ENCODE results near the gene MARCHF3.

The MARCHF3 gene

GRCh38 chr5:126973193-126973592, 57.2 kb downstream of the MARCHF3 start:
- Histone ChIP-seq H3K4me2 (ENCODE audit: low read length) (no peak overlapping the region), H3K27ac (ENCODE audit: low read depth, low read length) (no peak overlapping the region), H2BK5ac (ENCODE audit: low read depth, low read length, poor library complexity) (no peak overlapping the region), H3K14ac (ENCODE audit: low read length) (no peak overlapping the region), H3K27me3 (ENCODE audit: insufficient read depth, low read length) (no peaks in the 10 kb centered on the region), H3K4me1 (ENCODE audit: control insufficient read depth in 1 of 2, insufficient read depth in 2 of 2, low read length in 2 of 2) (no peaks in the 10 kb centered on the region), H4K8ac (ENCODE audit: low read depth, low read length) (no peak overlapping the region), H2AFZ (ENCODE audit: insufficient read depth, low read length, poor library complexity) (no peak overlapping the region), H3K79me1 (ENCODE audit: low read length) (no peaks in the 10 kb centered on the region), H3K79me2 (ENCODE audit: control insufficient read depth, insufficient read depth, low read length, poor library complexity) (no peaks in the 10 kb centered on the region), H2BK12ac (ENCODE audit: low read length) (no peak overlapping the region), H3K23ac (ENCODE audit: low read length) (no peak overlapping the region), H3K18ac (ENCODE audit: low read length) (no peak overlapping the region), H3K4me3 (ENCODE audit: low read depth, low read length) (no peak overlapping the region), H3K9me3 (ENCODE audit: insufficient read depth, low read depth, low read length) (no peaks in the 10 kb centered on the region), H4K12ac (ENCODE audit: low read depth, low read length) (no peak overlapping the region), H3K4ac (ENCODE audit: low read depth, low read length) (no peak overlapping the region), H3K9ac (ENCODE audit: low read length) (no peak overlapping the region), H4K91ac (ENCODE audit: low read depth, low read length) (no peak overlapping the region), H2BK120ac (ENCODE audit: insufficient read depth, low read length, poor library complexity) (no peak overlapping the region), H2AK5ac (ENCODE audit: low read length) (no peak overlapping the region), H3K36me3 (ENCODE audit: control insufficient read depth in 1 of 2, insufficient read depth in 2 of 2, low read length in 2 of 2) (no peaks in the 10 kb centered on the region)
- peak; percentile 14 to 65 for DNase-seq
- no CpG with 5 or more reads among the region's 6 CpGs for WGBS (ENCODE audit: extremely low coverage, insufficient coverage, insufficient read length)

- H3K79me2 ChIP-seq (ENCODE audit: control insufficient read depth, insufficient read depth, low read length, poor library complexity), result no peaks in the 10 kb centered on the region
- H2BK5ac ChIP-seq (ENCODE audit: low read depth, low read length, poor library complexity), result no peak overlapping the region
- H3K18ac ChIP-seq (ENCODE audit: low read length), result no peak overlapping the region
- H2AFZ ChIP-seq (ENCODE audit: insufficient read depth, low read length, poor library complexity), result no peak overlapping the region
- H3K9me3 ChIP-seq (ENCODE audit: insufficient read depth, low read depth, low read length), result no peaks in the 10 kb centered on the region
- H3K79me1 ChIP-seq (ENCODE audit: low read length), result no peaks in the 10 kb centered on the region
- H4K8ac ChIP-seq (ENCODE audit: low read depth, low read length), result no peak overlapping the region
- H3K4ac ChIP-seq (ENCODE audit: low read depth, low read length), result no peak overlapping the region
- no peak overlapping the region for H3K14ac ChIP-seq (ENCODE audit: low read length)
- no peak overlapping the region for H2BK12ac ChIP-seq (ENCODE audit: low read length)
- H2BK120ac ChIP-seq (ENCODE audit: insufficient read depth, low read length, poor library complexity), result no peak overlapping the region
- WGBS (ENCODE audit: extremely low coverage, insufficient coverage, insufficient read length), result no CpG with 5 or more reads among the region's 4 CpGs
- H3K23ac ChIP-seq (ENCODE audit: low read length), result no peak overlapping the region
- no peaks in the 10 kb centered on the region for H3K27me3 ChIP-seq (ENCODE audit: insufficient read depth, low read length)
- no peak overlapping the region for H4K91ac ChIP-seq (ENCODE audit: low read depth, low read length)
- H3K27ac ChIP-seq (ENCODE audit: low read depth, low read length), result no peak overlapping the region
- peak in 1 of 2 donors; percentile 4 for DNase-seq
- H3K4me2 ChIP-seq (ENCODE audit: low read length), result no peak overlapping the region
- H3K4me3 ChIP-seq (ENCODE audit: low read depth, low read length), result no peak overlapping the region
- no peaks in the 10 kb centered on the region for H3K4me1 ChIP-seq (ENCODE audit: control insufficient read depth in 1 of 2, insufficient read depth in 2 of 2, low read length in 2 of 2)
- H3K36me3 ChIP-seq (ENCODE audit: control insufficient read depth in 1 of 2, insufficient read depth in 2 of 2, low read length in 2 of 2), result no peaks in the 10 kb centered on the region
- H4K12ac ChIP-seq (ENCODE audit: low read depth, low read length), result no peak overlapping the region
- H3K9ac ChIP-seq (ENCODE audit: low read length), result no peak overlapping the region
- no peak overlapping the region for H2AK5ac ChIP-seq (ENCODE audit: low read length)
Measured at GRCh38 chr5:126972062-126972895, 58.1 kb downstream of the MARCHF3 start.

- H3K4me3 ChIP-seq (ENCODE audit: low read depth, low read length), result no peak overlapping the region
- H2AK5ac ChIP-seq (ENCODE audit: low read length), result no peak overlapping the region
- H3K23ac ChIP-seq (ENCODE audit: low read length), result no peak overlapping the region
- H3K27me3 ChIP-seq (ENCODE audit: insufficient read depth, low read length), result no peaks in the 10 kb centered on the region
- no peaks in the 10 kb centered on the region for H3K79me1 ChIP-seq (ENCODE audit: low read length)
- H4K12ac ChIP-seq (ENCODE audit: low read depth, low read length), result no peak overlapping the region
- no peak overlapping the region for H3K18ac ChIP-seq (ENCODE audit: low read length)
- no peak overlapping the region for H2AFZ ChIP-seq (ENCODE audit: insufficient read depth, low read length, poor library complexity)
- no peaks in the 10 kb centered on the region for H3K79me2 ChIP-seq (ENCODE audit: control insufficient read depth, insufficient read depth, low read length, poor library complexity)
- H3K9ac ChIP-seq (ENCODE audit: low read length), result no peak overlapping the region
- no peak overlapping the region for H2BK12ac ChIP-seq (ENCODE audit: low read length)
- H3K36me3 ChIP-seq (ENCODE audit: control insufficient read depth in 1 of 2, insufficient read depth in 2 of 2, low read length in 2 of 2), result no peaks in the 10 kb centered on the region
- H3K14ac ChIP-seq (ENCODE audit: low read length), result no peak overlapping the region
- no peaks in the 10 kb centered on the region for H3K9me3 ChIP-seq (ENCODE audit: insufficient read depth, low read depth, low read length)
- DNase-seq, result no peak
- H3K27ac ChIP-seq (ENCODE audit: low read depth, low read length), result no peak overlapping the region
- no peak overlapping the region for H4K8ac ChIP-seq (ENCODE audit: low read depth, low read length)
- no peaks in the 10 kb centered on the region for H3K4me1 ChIP-seq (ENCODE audit: control insufficient read depth in 1 of 2, insufficient read depth in 2 of 2, low read length in 2 of 2)
- H2BK120ac ChIP-seq (ENCODE audit: insufficient read depth, low read length, poor library complexity), result no peak overlapping the region
- no peak overlapping the region for H3K4ac ChIP-seq (ENCODE audit: low read depth, low read length)
- H4K91ac ChIP-seq (ENCODE audit: low read depth, low read length), result no peak overlapping the region
- WGBS (ENCODE audit: extremely low coverage, insufficient coverage, insufficient read length), result no CpG with 5 or more reads among the region's 1 CpG
- H2BK5ac ChIP-seq (ENCODE audit: low read depth, low read length, poor library complexity), result no peak overlapping the region
- H3K4me2 ChIP-seq (ENCODE audit: low read length), result no peak overlapping the region
Measured at GRCh38 chr5:126971455-126972031, 58.8 kb downstream of the MARCHF3 start.

GRCh38 chr5:126970517-126971017, 59.8 kb downstream of the MARCHF3 start:
- H4K12ac ChIP-seq (ENCODE audit: low read depth, low read length), result no peak overlapping the region
- no peak overlapping the region for H3K18ac ChIP-seq (ENCODE audit: low read length)
- no peak overlapping the region for H2BK5ac ChIP-seq (ENCODE audit: low read depth, low read length, poor library complexity)
- no peak overlapping the region for H3K4ac ChIP-seq (ENCODE audit: low read depth, low read length)
- no peak overlapping the region for H4K8ac ChIP-seq (ENCODE audit: low read depth, low read length)
- DNase-seq, result no peak
- no peak overlapping the region for H3K14ac ChIP-seq (ENCODE audit: low read length)
- H3K23ac ChIP-seq (ENCODE audit: low read length), result no peak overlapping the region
- no CpG with 5 or more reads among the region's 2 CpGs for WGBS (ENCODE audit: extremely low coverage, insufficient coverage, insufficient read length)
- no peaks in the 10 kb centered on the region for H3K36me3 ChIP-seq (ENCODE audit: control insufficient read depth in 1 of 2, insufficient read depth in 2 of 2, low read length in 2 of 2)
- H4K91ac ChIP-seq (ENCODE audit: low read depth, low read length), result no peak overlapping the region
- H3K27ac ChIP-seq (ENCODE audit: low read depth, low read length), result no peak overlapping the region
- H2AFZ ChIP-seq (ENCODE audit: insufficient read depth, low read length, poor library complexity), result no peak overlapping the region
- H2AK5ac ChIP-seq (ENCODE audit: low read length), result no peak overlapping the region
- H3K4me3 ChIP-seq (ENCODE audit: low read depth, low read length), result no peak overlapping the region
- H3K79me2 ChIP-seq (ENCODE audit: control insufficient read depth, insufficient read depth, low read length, poor library complexity), result no peaks in the 10 kb centered on the region
- H3K27me3 ChIP-seq (ENCODE audit: insufficient read depth, low read length), result no peaks in the 10 kb centered on the region
- no peak overlapping the region for H3K9ac ChIP-seq (ENCODE audit: low read length)
- no peak overlapping the region for H3K4me2 ChIP-seq (ENCODE audit: low read length)
- no peak overlapping the region for H2BK12ac ChIP-seq (ENCODE audit: low read length)
- H3K79me1 ChIP-seq (ENCODE audit: low read length), result no peaks in the 10 kb centered on the region
- no peaks in the 10 kb centered on the region for H3K4me1 ChIP-seq (ENCODE audit: control insufficient read depth in 1 of 2, insufficient read depth in 2 of 2, low read length in 2 of 2)
- no peak overlapping the region for H2BK120ac ChIP-seq (ENCODE audit: insufficient read depth, low read length, poor library complexity)
- H3K9me3 ChIP-seq (ENCODE audit: insufficient read depth, low read depth, low read length), result no peaks in the 10 kb centered on the region
